Hepatic stellate cell (primary cell): ENCODE measurements around the gene THUMPD1.
"Not testable (repeated sequence)": the region's sequence is repeated elsewhere in the genome, so short reads cannot be mapped to it uniquely, and the experiment has no call there.

Experiments
- DNase-seq: peaks from one replicate; pipeline ENCODE4 v3.0.0; 2011; ENCODE audit warnings: low spot score

THUMPD1 gene

DNA sequence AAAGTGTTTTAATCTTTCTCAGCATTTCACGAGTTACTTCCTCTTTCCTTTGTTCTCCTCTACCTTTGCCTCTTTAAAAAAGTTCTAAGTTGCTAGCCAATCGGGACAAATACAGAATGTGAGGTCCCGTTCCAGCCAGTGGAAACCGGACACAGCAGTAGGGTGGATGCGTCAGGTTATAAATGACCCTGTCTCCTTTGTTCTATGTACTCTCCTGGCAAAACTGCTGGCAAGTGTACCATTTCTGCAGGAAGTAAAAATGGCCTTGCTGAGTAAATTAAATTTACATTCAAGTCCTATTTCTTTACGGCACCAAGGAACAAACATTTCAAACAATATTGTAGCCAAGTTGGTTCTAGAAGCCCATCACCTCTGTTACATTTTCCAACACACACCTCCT lies 47.5 kb downstream of the THUMPD1 start:
- DNase-seq, result not testable (repeated sequence)

DNA sequence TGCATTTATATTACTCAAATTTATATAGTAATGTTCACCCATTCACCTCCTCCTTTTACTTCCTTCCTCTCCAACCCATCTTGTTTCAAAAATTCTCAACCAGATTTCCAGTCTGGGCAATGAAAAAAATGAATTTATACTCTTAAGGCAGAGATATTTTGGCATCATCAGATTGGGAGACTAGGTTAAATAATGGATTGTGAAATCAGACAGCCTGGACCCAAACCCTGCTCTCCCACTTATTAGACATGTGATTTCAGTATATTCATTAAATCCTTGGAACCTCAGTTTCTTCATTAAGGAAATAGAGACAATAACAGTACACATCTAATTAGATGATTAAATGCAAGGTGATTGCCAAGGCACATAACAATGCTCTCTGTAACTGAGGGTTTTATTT lies 52.0 kb downstream of the THUMPD1 start:
- DNase-seq, result no peak

DNA sequence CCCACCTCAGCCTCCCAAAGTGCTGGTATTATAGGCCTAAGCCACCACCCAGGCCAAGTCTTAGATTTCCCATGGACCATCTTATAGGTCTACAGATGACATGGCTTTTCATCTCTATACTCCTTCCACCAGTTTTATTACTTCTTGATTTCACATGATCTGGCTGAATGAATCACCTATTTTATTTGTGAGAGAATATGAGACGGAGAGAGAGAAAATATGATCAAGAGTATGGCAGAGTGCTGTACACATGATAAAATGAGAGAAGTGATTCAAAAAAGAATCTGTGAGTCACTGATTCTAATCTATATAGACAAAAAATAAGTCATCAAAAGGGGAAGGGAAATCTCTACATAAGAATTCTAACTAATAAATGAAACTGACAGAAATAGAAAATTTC lies 57.8 kb downstream of the THUMPD1 start:
- no peak for DNase-seq
